Thyroid gland (tissue), 4 donors: ENCODE data around the gene LRP10. TPM values are rescaled to one million over a fixed set of nuclear protein-coding genes. Genes with fewer than 3 reads are reported as not detected.

Source experiments
- DNase-seq, 2 donors: peaks; one replicate each; pipeline ENCODE4 v3.0.0-alpha.2; 2019
- H3K27ac ChIP-seq, 3 donors: fragments of 200-600 bp; sonication (generic); 1 replicate in 2 of 3; 2 replicates in 1 of 3; pipeline ENCODE4 v1.5.1; 2016 to 2019; ENCODE audit warnings: mild to moderate bottlenecking in 1 of 3, moderate library complexity in 1 of 3
- H3K27me3 ChIP-seq: fragments of 200-600 bp; sonication (generic); one replicate; pipeline ENCODE4 v1.5.1; 2019
- H3K36me3 ChIP-seq, 2 donors: fragments of 200-600 bp; sonication (generic); one replicate each; pipeline ENCODE4 v1.5.1; 2016 to 2019
- H3K4me1 ChIP-seq, 2 donors: fragments of 200-600 bp; sonication (generic); one replicate each; pipeline ENCODE4 v1.5.1; 2017 to 2019
- H3K4me3 ChIP-seq, 3 donors: fragments of 200-600 bp; sonication (generic); replicated peaks in 1 of 3; 1 replicate in 2 of 3; 2 replicates in 1 of 3; pipeline ENCODE4 v1.5.1; 2016; ENCODE audit warnings: mild to moderate bottlenecking in 1 of 3
- H3K9me3 ChIP-seq: fragments of 200-600 bp; sonication (generic); one replicate; pipeline ENCODE4 v1.5.1; 2017
- POLR2A ChIP-seq, 2 donors: fragments of 450-650 bp; IDR thresholded peaks; one replicate each; pipeline ENCODE4 v1.6.1; 2017; ENCODE audit warnings: antibody characterized with exemption in 2 of 2, mild to moderate bottlenecking in 2 of 2, moderate library complexity in 1 of 2
- WGBS, 2 donors: methylation state at CpG; one replicate each; pipeline ENCODE4 v1.1.5; 2017; 5-methylcytosine and 5-hydroxymethylcytosine counted together
- intact Hi-C: fragments of 100-400 bp; cut with DNase I; formaldehyde crosslinking; loops from one replicate; pipeline ENCODE4 v1.15.1; 2023
- total RNA-seq, 4 donors: library from RNA; depleted of rRNA; stranded (reverse); fragments of >200 nt; gene quantifications; one replicate each; pipeline ENCODE4 v1.2.3, GENCODE V29; 2016
- TF ChIP-seq, protein P1 (sequence below), 6 experiments: fragments of 200-600 bp in 3 of 6; fragments of 450-650 bp in 3 of 6; sonication (generic) in 3 of 6; IDR thresholded peaks; one replicate each; pipeline ENCODE4 v1.5.1; 2016 to 2019; ENCODE audit warnings: antibody characterized with exemption in 6 of 6, mild to moderate bottlenecking in 2 of 6, inconsistent platforms in 1 of 6, moderate library complexity in 1 of 6

LRP10 gene
- total RNA-seq, 4 donors from 2014 or later: 107 to 143 (median 121) TPM

DNA sequence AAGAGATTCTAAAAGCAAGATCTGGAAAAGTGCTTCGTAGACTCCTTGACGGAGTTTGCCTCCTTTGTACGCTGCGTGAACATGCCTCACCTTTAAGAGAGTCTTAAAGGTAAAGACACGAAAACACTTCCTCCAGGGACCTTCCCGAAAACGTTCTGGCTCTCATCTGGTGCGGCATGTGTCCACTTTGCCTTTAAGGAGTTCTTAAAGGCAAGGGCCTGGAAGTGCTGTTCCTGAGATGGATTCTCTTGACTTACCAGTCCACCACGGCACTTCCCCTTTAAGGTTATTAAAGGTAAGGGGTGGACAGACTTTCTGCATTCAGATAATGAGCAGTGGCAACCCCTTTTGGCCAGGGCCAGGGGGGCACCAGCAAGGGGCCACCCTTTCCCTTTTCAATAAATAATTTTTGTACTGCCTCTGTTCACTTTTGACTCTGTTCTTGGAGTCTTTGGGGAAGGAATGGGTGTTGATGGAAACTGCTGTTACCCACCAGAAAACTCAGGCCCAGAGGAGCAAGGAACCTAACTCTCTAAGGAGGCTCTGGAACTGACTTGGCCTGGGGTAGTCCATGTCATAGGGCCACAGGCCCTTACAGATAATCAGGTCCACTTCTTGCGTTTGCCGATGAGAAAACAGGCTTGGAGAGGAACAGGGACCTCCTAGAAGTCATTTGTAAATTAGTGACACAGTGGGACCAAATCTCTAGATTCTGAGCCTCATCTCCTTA is 15.9 kb downstream of the LRP10 start:
- 17 to 24% methylated on average over 11 of the region's 11 CpGs for WGBS, 2 donors
- H3K9me3 ChIP-seq: no peaks in the 10 kb centered on the region
- H3K36me3 ChIP-seq: no peaks in the 10 kb centered on the region
- peak overlapping the region in 2 of 3 donors; percentile 22 to 56 for H3K4me3 ChIP-seq
- DNase-seq: peak; percentile 79 to 81
- H3K27ac ChIP-seq: peak overlapping the region; percentile 31 to 84 (median 81)
- H3K4me1 ChIP-seq: peaks cover 7 to 24% of the 10 kb centered on the region in 2 donors
- intact Hi-C loops: no loop called here
- H3K27me3 ChIP-seq: no peaks in the 10 kb centered on the region
- TF ChIP-seq, protein P1, sequence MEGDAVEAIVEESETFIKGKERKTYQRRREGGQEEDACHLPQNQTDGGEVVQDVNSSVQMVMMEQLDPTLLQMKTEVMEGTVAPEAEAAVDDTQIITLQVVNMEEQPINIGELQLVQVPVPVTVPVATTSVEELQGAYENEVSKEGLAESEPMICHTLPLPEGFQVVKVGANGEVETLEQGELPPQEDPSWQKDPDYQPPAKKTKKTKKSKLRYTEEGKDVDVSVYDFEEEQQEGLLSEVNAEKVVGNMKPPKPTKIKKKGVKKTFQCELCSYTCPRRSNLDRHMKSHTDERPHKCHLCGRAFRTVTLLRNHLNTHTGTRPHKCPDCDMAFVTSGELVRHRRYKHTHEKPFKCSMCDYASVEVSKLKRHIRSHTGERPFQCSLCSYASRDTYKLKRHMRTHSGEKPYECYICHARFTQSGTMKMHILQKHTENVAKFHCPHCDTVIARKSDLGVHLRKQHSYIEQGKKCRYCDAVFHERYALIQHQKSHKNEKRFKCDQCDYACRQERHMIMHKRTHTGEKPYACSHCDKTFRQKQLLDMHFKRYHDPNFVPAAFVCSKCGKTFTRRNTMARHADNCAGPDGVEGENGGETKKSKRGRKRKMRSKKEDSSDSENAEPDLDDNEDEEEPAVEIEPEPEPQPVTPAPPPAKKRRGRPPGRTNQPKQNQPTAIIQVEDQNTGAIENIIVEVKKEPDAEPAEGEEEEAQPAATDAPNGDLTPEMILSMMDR (IDR thresholded peaks at IDR 0.05): peak in 2 of 6 experiments; percentile 18 to 34
- no peak for TF ChIP-seq POLR2A (IDR thresholded peaks at IDR 0.05)

- no peak for DNase-seq
- Histone ChIP-seq H3K4me3 (peak overlapping the region in 1 of 3 donors; percentile 56), H3K27ac (peak overlapping the region in 1 of 3 donors; percentile 81), H3K27me3 (no peaks in the 10 kb centered on the region), H3K4me1 (peaks cover 3 to 19% of the 10 kb centered on the region in 2 donors), H3K36me3 (no peaks in the 10 kb centered on the region), H3K9me3 (no peaks in the 10 kb centered on the region)
- TF ChIP-seq, protein P1 (IDR thresholded peaks at IDR 0.05): no peak
- no peak for TF ChIP-seq POLR2A (IDR thresholded peaks at IDR 0.05)
- intact Hi-C loops: no loop called here
- 85 to 100% methylated on average over 1 to 5 of the region's 5 CpGs for WGBS, 2 donors
Measured at GRCh38 chr14:22887990-22888378, 16.4 kb downstream of the LRP10 start.

DNA sequence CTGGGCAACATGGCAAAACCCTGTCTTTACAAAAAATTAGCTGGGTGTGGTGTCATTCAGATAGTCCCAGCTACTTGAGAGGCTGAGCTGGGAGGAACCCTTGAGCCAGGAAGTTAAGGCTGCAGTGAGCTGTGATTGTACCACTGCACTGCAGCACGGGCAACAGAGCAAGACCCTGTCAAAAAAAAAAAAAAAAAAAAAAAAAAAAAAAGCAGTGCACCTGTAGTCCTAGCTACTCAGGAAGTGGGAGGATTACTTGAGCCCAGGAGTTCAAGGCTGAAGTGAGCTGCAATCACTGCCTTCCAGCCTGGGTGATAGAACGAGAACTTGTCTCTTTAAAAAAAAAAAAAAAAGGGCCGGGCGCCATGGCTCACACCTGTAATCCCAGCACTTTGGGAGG is 17.1 kb downstream of the LRP10 start:
- H3K27me3 ChIP-seq: no peaks in the 10 kb centered on the region
- no peaks in the 10 kb centered on the region for H3K9me3 ChIP-seq
- peaks cover 3 to 13% of the 10 kb centered on the region in 2 donors for H3K4me1 ChIP-seq
- no peak overlapping the region for H3K4me3 ChIP-seq
- no peak for DNase-seq
- WGBS, 2 donors: 81 to 85% methylated on average over 4 of the region's 4 CpGs
- H3K27ac ChIP-seq: no peak overlapping the region
- intact Hi-C loops: no loop called here
- no peaks in the 10 kb centered on the region for H3K36me3 ChIP-seq
- TF ChIP-seq POLR2A (IDR thresholded peaks at IDR 0.05): no peak
- TF ChIP-seq, protein P1 (IDR thresholded peaks at IDR 0.05): no peak

DNA sequence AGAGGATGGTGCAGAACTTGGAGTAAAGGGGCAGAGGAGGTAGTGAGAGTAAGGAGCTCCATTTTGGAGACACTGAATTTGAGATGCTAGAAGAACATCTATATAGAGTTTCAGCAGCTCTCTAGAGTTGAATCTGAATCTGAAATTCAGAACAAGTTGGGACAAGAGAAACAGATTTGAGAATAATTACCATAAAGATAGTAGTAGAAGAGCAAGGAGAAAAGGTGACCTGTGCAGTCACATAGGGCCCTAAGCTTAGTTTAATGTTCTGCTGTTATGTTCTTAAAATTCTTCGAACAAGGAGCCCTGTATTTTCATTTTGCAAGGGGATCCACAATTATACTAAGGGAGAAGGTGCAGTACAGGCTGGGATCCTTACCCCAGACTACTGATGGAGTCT is 18.9 kb downstream of the LRP10 start:
- Histone ChIP-seq H3K36me3 (no peaks in the 10 kb centered on the region), H3K9me3 (no peaks in the 10 kb centered on the region), H3K27me3 (no peaks in the 10 kb centered on the region), H3K4me3 (no peak overlapping the region), H3K4me1 (peaks cover 3 to 13% of the 10 kb centered on the region in 2 donors), H3K27ac (no peak overlapping the region)
- intact Hi-C loops: no loop called here
- no peak for TF ChIP-seq POLR2A (IDR thresholded peaks at IDR 0.05)
- TF ChIP-seq, protein P1 (IDR thresholded peaks at IDR 0.05): no peak
- WGBS, 2 donors: 97% methylated on average over 1 of the region's 1 CpG
- DNase-seq: no peak

- no peak overlapping the region for H3K4me3 ChIP-seq
Measured at GRCh38 chr14:22892488-22892887, 20.9 kb downstream of the LRP10 start.

More at GRCh38 chr14:22892488-22892887, 20.9 kb downstream of the LRP10 start:
- no peaks in the 10 kb centered on the region for H3K36me3 ChIP-seq
- H3K27ac ChIP-seq: no peak overlapping the region
- no peaks in the 10 kb centered on the region for H3K27me3 ChIP-seq
- H3K9me3 ChIP-seq: no peaks in the 10 kb centered on the region
- WGBS, 2 donors: 83 to 86% methylated on average over 7 of the region's 7 CpGs
- no peak for DNase-seq
- peaks cover 4 to 13% of the 10 kb centered on the region in 2 donors for H3K4me1 ChIP-seq
- no peak for TF ChIP-seq POLR2A (IDR thresholded peaks at IDR 0.05)
- TF ChIP-seq, protein P1 (IDR thresholded peaks at IDR 0.05): no peak
- intact Hi-C loops: no loop called here
